ENCODE measurements around the gene ADAT3. TPM values are rescaled to one million over a fixed set of nuclear protein-coding genes. Genes with fewer than 3 reads are reported as not detected.

The ADAT3 gene
- polyA plus RNA-seq, 2 of the 4 experiments (the other 2 are of a cell fraction), result 0.66 to 5.6 TPM

DNA sequence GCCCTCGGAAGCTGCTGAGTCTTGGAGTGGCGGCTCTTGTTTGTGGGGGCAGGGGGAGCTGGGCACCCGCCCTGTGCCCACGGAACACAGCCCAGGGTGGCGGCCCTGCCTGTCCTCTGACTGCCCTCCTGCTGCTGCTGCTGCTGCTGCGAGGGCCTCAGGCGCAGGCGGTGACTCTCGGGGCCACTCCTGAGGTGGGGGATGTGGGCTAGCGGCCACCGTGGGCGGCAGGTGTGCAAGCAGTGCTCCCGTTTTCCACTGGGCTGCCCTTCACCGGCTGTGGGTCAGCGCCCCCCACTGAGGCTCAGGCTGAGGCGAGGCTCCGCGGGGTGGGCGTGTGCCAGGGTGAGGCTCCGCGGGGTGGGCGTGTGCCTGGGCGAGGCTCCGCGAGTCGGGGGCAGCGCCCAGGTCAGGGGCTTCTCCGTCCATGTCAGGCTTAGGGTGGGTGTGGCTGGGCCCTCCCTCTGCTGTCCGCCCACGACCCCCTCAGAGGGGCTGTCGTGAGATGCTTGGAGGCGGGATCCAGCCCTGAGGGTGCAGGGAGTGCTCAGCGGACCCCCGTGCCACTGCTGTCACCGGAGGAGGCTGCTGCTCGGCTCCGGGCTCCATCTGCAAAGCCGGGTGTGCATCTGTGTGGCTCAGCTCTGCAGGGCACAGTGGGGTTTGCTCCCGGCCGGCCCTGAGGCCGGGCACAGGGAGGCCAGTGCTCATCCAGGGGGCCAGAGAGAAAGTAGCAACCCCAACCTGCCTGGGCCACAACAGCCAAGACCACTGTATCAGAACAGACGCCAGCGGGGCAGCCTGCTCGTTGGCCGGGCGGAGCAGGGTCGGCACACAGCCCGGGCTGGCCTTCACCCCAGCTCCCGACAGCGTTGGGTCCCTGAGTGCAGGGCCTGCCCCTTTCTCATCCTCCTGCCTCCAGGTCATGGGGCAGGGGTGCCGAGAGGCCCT lies 50.2 kb downstream of the ADAT3 start:
- no peak for FAIRE-seq
- Histone ChIP-seq H3K4me3 (no peak overlapping the region), H3K9me3 (no peaks in the 10 kb centered on the region), H3K27ac (no peak overlapping the region), H3K4me1 (no peaks in the 10 kb centered on the region), H3K4me2 (no peak overlapping the region)
- no peak for DNase-seq (ENCODE audit: low read depth in 1 of 2, low spot score in 1 of 2)
- ATAC-seq, result no peak
- ChIA-PET CTCF (interaction anchor here (1.6 kb wide), 1 partner anchor 15 kb away, joined by 3 read pairs; no protein-coding TSS in a partner anchor), POLR2A (no interaction called here)
- TF ChIP-seq MYC (IDR thresholded peaks at IDR 0.05; ENCODE audit: borderline replicate concordance, low read length), result no peak
- TF ChIP-seq KDM1A (IDR thresholded peaks at IDR 0.05; ENCODE audit: low read depth), result no peak
- WGBS (ENCODE audit: missing lambda C conversion rate), result 73% methylated on average over 3 of the region's 51 CpGs

DNA sequence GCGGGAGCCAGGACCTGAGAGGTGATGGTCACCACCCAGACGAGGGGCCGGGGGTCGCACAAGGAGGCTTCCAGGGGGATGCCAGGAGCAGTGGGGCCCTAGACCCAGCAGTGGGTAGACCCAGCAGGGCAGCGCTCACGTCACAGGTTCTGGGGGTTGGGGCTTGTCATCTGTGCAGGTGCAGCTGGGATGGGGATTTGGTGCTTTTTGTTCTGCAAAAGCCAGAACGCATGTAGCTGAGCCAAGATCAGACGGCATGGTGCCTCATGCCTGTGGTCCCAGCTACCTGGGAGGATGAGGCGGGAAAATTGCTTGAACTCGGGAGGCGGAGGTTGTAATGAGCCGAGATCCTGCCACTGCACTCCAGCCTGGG lies 50.9 kb downstream of the ADAT3 start:
- Histone ChIP-seq H3K9me3 (no peaks in the 10 kb centered on the region), H3K4me3 (no peak overlapping the region), H3K27ac (no peak overlapping the region), H3K4me1 (no peaks in the 10 kb centered on the region), H3K4me2 (no peak overlapping the region)
- whole genome bisulfite sequencing (ENCODE audit: missing lambda C conversion rate), result 96% methylated on average over 6 of the region's 12 CpGs
- DNase-seq (ENCODE audit: low read depth in 1 of 2, low spot score in 1 of 2) (no peak), FAIRE-seq (no peak), ATAC-seq (no peak)
- ChIA-PET CTCF (interaction anchor here (1.6 kb wide), 1 partner anchor 14 kb away, joined by 3 read pairs; no protein-coding TSS in a partner anchor), POLR2A (no interaction called here)
- TF ChIP-seq SMC3 (IDR thresholded peaks at IDR 0.05) (no peak), ZFP36 (IDR thresholded peaks at IDR 0.05; ENCODE audit: borderline replicate concordance, partially characterized antibody) (no peak), PBX3 (IDR thresholded peaks at IDR 0.05) (no peak), NR3C1 (IDR thresholded peaks at IDR 0.05) (no peak), ATOH8 (CRISPR knock-in tag; IDR thresholded peaks at IDR 0.05; ENCODE audit: low read depth) (no peak), KDM5A (IDR thresholded peaks at IDR 0.05) (no peak), CHD2 (IDR thresholded peaks at IDR 0.05; ENCODE audit: low read length, partially characterized antibody) (no peak)

DNA sequence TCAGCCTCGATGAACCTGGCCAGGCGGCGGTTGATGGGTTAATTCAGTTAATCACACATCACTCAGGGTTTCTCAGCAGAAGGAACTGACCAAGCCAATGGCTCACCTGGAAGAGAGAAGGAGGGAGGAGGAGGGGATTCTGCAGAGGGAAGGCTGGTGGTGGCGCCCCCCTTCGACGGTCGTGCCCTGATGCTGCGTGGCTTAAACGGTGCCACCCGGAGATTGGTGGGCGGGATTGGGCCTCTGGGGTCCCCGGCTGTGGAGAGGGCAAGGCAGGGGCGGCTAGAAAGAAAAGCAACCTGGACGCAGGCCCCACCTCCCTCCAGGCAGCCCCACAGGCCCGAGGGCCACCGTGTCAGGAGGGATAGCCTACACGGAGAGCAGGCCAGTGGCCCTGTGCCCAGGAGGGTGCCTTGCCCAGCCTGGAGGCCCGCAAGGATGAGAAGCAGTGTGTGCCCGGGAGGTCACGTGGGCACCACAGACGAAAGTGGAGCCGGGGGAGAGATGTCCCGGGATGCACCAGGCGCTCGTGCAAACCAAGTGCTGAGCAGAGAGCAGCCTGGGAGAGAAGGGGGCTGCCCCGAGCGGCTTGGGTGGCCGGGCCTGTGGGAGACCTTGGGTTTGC lies 51.8 kb downstream of the ADAT3 start:
- CTCF ChIA-PET, result interaction anchor here (1.0 kb wide), 1 partner anchor 11 kb away, joined by 3 read pairs; no protein-coding TSS in a partner anchor
- no peak for FAIRE-seq
- H3K4me3 ChIP-seq, result no peak overlapping the region
- no peak for TF ChIP-seq RARB (CRISPR knock-in tag; IDR thresholded peaks at IDR 0.05)
- TF ChIP-seq, protein P1, sequence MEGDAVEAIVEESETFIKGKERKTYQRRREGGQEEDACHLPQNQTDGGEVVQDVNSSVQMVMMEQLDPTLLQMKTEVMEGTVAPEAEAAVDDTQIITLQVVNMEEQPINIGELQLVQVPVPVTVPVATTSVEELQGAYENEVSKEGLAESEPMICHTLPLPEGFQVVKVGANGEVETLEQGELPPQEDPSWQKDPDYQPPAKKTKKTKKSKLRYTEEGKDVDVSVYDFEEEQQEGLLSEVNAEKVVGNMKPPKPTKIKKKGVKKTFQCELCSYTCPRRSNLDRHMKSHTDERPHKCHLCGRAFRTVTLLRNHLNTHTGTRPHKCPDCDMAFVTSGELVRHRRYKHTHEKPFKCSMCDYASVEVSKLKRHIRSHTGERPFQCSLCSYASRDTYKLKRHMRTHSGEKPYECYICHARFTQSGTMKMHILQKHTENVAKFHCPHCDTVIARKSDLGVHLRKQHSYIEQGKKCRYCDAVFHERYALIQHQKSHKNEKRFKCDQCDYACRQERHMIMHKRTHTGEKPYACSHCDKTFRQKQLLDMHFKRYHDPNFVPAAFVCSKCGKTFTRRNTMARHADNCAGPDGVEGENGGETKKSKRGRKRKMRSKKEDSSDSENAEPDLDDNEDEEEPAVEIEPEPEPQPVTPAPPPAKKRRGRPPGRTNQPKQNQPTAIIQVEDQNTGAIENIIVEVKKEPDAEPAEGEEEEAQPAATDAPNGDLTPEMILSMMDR (IDR thresholded peaks at IDR 0.05), result no peak
- TF ChIP-seq CEBPB (IDR thresholded peaks at IDR 0.05), result no peak
- TF ChIP-seq HEYL (CRISPR knock-in tag; IDR thresholded peaks at IDR 0.05), result no peak
- TF ChIP-seq HOXB5 (CRISPR knock-in tag; IDR thresholded peaks at IDR 0.05), result no peak
- DNase-seq (ENCODE audit: low read depth in 1 of 2, low spot score in 1 of 2), result no peak
- H3K4me1 ChIP-seq, result no peaks in the 10 kb centered on the region
- POLR2A ChIA-PET, result no interaction called here
- 83% methylated on average over 22 of the region's 28 CpGs for WGBS (ENCODE audit: missing lambda C conversion rate)
- no peaks in the 10 kb centered on the region for H3K9me3 ChIP-seq
- H3K27ac ChIP-seq, result no peak overlapping the region
- H3K4me2 ChIP-seq, result no peak overlapping the region
- ATAC-seq, result peak in 1 of 2 experiments; percentile 32; a peak in 2 of 6 replicates
